ENCODE data around the gene AP3S1.
"Not testable (repeated sequence)": the region's sequence is repeated elsewhere in the genome, so short reads cannot be mapped to it uniquely, and the experiment has no call there.

The AP3S1 gene

DNA sequence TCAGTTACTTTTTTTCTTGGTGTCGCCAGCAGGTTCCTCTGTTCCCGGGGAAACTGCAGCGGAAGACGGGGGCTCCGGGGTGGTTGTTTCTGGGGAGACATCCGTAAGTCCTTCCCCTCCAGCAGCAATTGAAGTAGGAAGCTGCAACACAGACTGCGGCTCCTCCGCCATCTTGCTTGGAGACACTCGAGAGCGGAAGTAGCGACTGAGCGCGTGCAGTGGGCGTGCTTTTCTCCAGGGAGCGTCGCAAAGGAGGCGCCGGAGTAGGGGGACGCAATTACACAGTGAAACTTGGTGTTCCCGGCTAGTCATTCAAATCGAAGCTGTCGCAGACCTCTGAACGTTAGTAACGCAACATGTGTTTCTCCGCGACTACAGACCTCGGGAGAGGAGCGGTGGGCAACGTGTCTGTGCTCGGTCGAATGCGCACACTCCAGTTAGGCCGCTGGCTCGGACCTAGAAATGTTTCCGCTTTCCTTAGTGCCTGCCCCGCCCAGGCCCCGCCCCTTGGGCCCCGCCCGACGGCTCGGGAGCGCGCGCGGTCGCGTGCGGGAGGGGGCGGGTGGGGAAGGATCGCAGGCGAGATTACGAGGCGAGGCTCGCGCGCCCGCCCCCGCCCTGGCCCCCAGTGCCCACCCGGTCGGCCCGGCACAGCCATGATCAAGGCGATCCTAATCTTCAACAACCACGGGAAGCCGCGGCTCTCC, at the start of gene AP3S1, which contains the start of gene ATG12:
AP3S1 (plus strand) TSS at position 554 of the 707 bp plus-strand sequence; CDS start at position 657, 103 bp downstream.
ATG12 (minus strand) TSS at position 184 of the 707 bp plus-strand sequence; CDS start at position 171, 13 bp downstream.
- DNase-seq, result peak; percentile 87

DNA sequence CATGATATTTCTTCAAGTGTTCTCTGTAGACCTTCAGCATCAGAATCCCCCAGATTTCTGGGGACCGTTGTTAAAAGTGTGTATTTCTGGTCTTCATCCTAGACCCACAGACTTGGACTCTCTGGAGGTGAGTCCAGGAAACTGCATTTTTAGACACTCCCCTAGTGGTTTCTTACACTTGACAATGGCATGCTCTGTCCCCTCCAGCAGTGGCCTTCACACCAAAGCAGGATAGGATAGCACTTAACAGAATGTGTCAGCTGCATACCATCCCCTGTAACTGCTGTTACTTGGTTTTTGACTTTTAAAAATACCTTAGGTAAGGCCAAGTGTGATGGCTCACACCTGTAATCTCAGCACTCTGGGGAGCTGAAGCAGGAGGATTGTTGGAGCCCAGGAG, 46.0 kb upstream of the AP3S1 start:
- no peak for DNase-seq

DNA sequence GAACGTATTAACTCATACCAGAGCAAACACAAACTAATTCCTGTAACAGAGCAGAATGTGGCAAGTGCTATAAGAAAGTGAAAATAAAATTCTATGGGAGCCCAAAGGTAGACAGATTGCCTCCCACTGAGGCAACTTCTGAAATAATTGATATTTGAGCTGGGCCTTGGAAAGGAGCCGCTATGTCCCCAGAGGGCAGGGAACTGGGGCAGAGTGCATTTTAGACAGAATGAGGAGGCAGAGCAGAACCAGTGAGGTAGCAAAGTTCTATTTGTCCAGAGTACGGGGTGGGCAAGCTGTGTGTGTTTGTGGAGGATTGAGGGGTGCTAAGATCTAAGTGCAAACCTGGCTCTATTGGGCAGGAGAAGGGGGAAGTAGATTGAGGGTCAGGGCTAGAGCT, 45.1 kb upstream of the AP3S1 start:
- no peak for DNase-seq

DNA sequence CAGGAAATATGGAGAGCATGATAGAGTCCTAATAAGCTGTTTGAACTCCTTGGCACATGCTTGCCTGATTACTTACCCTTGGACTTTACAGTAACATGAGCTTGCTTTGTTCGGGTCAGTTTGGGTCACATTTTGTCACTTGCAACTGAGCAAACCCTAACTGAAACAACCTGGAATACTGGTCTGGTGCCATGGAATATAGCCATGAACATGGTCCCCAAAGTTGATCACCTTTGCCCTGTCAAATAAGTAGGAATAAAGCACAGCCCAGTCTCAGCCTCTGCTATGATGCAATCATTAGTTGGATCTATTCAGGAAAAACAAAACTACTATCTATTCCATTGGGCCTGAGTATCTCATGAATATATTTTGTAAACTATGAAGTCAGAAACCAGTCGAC, 43.5 kb upstream of the AP3S1 start:
- no peak for DNase-seq

DNA sequence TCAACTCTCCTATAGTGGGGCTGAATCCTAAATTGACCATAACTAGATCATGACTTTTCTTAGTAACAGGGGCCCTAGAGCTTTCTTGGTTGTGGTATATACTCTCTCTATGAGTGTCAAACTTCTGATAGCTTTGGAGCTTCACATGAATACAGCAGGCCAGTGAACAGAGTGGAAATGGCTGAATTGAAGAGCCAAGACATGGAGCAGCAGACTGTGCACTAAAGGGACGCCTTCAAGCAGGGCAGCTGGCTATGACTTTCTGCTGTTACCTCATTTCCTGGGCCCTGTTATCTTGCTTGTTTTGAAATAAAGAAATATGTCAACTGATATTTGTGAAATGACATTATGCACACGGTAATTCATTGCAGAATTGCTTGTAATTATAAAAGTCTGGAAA, 41.6 kb upstream of the AP3S1 start:
- DNase-seq, result no peak

DNA sequence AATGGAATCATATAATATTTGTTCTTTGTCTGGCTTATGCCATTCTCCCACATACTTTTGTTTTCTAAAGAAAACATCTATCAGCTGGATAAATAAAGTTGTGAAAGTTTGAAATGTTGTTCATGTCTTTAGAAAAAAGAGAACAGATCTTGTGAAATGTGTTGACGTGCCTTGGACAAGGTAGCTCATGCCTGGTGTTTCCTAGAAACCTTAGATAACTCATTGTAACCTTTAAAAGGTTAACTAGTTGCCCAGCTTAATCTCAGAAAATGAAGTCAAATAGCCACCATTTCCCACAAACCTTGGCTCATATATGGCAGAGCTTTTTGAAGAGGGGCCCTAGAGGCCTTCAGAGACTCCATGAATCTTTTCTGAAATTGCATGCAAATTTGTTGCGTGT, 40.6 kb upstream of the AP3S1 start:
- no peak for DNase-seq

DNA sequence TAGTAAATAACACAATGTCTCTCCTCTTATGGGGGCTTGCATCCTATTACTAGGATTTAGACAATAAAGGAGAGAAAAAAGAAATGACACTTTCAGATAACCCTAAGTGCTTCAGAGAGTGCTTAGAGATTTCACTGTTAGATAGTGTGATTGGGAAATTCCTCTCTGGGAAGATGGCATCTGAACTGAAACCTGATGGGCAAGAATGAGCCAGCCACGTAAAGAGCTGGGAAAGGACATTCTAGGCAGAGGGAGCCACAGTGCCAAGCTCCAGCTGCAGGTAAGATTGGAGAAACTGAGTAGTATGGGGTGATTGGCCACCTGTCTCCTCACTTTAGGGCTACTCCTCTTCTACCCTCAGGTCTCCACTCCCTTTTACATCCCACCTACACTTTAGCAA, 39.8 kb upstream of the AP3S1 start:
- DNase-seq, result no peak

DNA sequence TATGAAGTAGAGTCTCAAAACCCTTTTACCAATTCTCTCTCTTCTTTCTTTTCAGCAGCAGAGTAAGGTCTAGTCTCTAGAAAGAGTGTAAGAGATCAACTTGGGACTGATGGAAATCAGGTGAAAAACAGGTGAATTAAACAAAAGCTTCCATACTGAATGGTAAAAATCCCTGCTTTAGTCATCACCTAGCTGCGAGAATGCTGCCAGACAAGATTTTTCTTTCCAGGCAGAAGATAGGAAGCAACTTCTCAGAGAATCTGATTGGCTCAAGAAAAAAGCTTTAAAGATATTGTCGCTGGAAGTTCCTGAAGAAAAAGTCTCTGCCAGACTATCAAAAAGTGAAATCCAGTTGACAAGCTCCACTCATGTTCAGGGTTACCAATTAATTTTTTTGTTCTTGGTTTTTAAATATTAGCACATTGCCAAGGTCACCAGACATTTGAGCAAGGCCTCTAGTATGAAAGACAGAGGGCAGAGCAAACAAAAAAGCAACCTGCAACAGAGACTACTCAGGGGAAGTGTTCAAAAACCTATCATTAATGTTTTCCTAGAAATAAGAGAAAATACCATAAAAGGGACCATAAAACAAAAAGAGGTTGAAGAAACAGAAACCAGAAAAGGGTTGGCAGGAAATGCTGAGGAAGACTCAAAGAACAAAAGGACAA, 34.6 kb upstream of the AP3S1 start:
- no peak for DNase-seq

DNA sequence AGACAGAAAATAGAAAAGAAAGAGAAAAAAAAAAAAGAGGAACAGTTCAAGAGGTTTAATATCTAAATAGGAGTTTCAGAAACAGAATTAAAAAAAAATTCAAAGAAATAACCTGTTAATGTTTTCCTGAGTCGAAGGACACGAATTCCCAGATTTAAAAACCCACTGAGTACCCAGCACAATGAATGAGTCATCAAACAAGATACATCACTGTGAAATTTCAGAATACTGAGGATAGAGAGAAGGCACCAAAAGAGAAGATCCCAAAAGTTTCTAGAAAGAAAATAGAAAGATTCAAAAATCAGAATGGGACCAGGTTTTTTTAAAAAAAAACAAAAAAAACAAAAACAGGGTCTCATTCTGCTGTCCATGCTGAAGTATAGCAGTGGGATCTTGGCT, 34.1 kb upstream of the AP3S1 start:
- no peak for DNase-seq

DNA sequence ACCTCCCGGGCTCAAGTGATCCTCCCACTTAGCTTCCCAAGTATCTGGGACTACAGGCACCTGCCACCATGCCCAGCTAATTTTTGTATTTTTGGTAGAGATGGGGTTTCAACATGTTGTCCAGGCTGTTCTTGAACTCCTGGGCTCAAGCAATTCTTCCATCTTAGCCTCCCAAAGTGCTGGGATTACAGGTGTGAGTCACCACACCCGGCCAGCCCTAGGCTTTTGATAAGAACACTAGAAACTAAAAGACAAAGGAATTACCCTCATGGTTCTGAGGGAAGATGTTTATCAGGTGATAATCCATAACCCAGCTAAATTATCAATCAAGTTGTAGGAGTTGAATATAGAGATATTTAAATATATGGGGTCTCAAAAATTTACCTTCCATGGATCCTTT, 33.7 kb upstream of the AP3S1 start:
- not testable (repeated sequence) for DNase-seq

DNA sequence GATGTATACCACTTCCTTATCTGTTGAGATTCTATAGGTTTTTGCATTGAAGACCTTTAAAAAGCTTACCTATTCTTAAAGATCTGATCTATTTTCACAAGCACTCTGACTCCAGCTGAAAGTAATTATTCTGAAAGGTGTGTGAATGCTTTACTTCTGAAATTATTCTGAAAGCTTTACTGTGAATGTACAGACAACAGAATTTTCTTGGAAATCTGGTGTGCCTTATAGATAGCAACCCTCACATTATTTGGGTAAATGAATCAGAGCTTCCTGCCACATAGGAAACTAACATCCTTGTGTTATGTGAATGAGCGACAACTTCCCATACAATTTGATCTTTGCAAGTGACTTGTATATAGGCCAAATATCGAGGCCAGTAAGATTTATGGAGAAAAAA, 31.8 kb upstream of the AP3S1 start:
- DNase-seq, result no peak

DNA sequence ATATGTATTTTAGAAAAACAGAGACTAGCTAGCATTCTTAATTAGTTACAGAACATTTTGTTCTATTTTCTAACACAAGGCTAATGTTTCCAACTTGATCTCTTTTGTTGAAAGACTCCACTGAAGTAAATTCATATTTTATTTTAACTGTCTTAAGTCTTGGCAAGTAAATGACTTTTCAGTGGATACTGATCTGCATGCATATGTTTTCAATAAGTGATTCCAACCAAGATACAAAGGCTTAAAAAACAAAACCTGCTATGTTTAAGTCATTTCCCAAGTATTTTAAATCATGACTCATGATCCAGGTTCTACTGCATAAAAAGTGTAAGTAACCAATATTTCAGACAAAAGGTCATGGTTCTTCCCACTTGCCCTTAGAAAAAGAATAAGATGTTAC, 31.0 kb upstream of the AP3S1 start:
- DNase-seq, result no peak

DNA sequence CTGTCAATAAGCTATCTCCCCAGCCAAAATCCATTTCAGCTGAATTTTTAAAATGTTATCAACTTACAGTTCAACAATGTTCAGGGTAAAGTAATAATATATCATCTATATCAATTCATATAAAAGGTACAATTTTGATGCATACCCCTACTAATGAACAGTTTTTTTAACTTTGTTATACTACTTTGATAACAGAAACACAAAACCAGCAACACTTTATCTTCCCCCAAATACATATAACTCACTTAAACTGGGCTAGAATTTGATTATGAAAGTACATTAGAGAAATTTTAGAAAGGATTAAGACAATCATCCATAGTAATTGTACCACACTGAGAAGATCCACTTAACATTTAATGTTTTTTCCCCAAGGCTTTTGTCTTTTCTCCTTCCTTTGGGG, 30.3 kb upstream of the AP3S1 start:
- DNase-seq, result no peak

DNA sequence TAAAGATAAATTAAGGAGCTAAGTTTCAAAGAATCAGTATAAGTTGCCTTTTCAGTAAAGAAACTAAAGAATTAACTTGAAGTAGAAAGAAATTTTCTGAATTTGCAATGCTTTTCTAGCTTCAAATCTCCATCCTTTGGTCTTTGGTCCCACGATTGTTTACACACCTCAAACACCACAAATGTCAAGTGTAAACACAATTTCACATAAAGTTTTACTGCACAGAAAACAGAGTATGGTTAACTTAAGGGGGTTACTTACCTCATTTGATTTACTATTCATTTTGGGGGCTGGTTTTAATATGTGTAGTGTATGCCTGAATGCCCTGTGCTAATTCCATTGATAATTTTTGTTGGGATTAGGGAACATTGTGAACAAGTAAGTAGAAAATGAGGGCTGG, 29.4 kb upstream of the AP3S1 start:
- no peak for DNase-seq

DNA sequence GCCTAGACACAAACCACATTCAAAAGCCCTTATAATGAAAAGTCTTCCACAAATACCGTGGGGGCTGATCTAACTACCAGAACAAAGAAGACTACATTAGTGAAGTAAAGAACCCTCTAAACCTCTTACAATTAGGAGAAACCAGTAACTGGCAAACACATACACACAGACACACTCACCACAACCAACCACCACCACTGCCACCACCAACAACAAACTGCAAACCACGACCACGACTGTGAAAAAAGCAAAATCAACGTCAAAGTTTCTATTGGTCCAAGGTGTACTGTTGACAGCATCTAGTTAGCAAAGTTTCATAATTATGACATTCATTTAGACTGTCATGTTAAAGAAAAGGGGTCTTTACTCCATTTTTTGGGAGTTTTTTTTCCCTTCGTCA, 28.0 kb upstream of the AP3S1 start:
- DNase-seq, result no peak

DNA sequence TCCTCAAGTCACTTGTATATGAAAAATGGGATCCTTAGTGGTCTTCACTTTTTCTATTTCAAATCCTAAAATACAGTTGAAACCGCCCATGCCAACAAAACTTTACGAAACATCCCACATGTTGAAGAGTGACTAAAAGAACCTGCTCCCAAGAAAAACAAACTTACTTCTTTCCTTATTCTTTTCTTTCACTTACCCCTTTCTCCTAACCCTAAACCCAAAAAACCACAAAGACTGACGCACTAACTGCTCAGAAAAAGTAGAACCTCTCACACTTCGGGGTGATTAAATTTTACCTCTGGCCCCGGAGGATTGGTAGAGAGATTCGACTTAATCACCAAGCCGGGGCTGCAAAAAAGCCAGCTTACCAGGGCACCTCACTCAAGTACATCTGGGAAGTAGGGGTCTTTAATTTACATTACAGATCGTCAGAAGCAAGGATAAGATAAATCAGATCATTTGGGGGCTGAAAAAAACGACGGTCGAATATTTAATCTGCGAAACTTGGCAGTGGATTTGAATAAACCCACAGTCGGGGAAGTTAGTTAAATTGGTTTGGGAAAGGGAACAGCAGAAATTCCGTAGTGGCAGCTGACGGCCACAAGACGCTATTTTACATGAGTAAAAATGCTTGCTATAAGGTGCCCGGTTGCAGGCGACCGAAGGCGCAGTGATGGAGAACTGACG, 26.6 kb upstream of the AP3S1 start:
- DNase-seq, result no peak

DNA sequence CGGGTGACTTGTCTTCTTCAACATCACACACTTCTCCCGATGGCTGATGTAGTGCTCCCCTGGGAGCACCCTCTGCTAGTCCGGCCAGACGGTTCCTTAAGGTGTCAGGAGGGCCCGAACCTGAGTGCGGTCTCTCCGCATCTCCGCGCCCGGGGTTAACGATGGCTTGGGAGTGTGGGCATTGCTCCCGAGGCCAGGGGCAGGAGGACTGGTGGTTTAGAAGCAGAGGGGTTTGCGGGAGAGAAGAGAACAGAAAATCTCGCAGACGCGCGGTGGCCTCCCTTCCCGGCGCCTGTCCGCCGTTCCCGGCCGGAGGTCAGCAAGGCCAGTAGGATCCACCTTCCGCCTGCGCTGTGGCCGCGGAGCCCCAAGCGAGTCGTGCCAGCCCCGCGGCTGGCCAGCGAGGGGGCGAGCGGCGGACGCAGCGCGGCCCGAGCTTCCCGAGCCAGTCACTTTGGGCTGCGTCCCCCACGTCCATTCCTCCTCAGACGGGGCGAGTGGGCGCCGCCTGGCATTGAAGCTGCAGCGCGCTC, 26.0 kb upstream of the AP3S1 start:
- no peak for DNase-seq

DNA sequence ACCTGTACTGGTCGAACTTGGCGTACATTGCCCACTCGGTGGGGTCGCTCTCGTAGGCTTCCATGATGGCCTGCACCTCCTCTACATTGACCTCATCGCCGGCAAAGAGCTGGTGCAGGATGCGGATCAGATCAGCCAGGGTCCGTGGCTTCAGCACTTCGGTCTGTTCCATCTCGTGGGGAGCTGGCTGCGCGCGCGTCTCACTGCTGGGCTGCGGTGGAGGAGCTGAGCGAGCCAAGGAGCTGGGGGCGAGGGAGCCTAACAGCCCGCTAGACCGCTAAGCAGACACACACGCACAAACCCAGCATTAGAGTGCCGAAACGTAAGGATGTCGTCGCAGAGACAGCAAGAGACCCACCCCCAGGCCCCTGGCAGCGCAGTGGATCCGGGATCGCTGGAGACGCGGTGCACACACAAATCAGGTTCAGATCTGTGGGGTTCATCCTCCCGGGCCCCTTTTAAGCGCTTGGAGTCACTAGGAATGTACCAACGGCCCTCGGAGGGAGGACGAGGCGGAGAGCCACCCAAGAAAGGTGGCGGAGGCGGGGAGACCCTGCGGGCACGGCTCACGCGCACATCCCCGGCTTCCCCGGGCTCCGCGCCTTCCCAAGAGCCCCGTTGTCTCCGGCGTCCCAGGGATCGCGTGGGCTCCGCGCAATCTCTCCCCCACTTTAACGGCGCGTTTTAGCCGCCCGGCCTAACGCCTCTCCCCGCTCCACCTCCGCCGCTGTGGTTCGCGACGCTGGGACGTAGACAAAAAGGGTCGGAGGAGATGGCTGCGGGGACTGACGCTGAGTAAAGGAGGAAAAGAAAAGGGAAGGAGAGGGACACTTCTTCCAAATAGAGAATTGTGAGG, 25.3 kb upstream of the AP3S1 start, which contains the start of gene CDO1:
CDO1 (minus strand) TSS at position 434 of the 856 bp plus-strand sequence; CDS start at position 172, 262 bp downstream.
- peak; percentile 44 for DNase-seq

DNA sequence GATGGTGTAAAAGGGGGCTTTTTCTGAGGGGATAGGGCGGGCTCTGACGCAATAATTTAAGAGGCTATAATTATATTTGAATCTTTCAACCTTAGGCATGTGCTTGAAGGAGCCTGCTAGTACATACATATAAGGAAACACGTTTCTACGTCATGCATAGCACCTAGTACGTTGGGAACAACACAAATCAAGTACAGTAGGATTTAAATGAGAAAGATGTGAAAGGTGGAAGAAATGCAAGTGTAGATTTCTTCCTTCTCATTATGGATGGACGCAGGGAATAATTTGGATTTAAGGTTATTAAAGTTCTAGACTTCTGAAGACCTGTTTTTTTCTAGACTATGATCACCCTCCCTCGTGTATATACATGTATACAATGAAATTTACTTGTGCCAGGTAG, 24.3 kb upstream of the AP3S1 start:
- no peak for DNase-seq

DNA sequence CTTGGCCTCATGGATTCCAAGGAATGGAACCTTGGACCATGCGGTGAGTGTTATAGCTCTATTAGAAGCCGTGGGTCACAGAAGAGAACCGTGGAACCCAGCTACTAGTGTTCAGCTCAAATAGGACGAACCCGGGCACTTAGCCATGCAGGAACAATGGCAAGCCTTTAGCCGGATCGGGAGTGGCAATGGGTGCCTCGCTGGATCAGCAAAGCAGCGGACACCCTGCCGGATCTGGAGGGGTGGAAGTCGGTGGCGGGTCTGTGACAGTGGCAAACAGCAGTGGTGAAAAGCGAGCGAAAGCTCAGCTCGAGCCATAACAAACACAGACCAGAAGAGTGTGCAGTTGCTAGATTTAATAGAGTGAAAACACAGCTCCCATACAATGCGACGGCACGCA, 22.9 kb upstream of the AP3S1 start:
- DNase-seq, result no peak

DNA sequence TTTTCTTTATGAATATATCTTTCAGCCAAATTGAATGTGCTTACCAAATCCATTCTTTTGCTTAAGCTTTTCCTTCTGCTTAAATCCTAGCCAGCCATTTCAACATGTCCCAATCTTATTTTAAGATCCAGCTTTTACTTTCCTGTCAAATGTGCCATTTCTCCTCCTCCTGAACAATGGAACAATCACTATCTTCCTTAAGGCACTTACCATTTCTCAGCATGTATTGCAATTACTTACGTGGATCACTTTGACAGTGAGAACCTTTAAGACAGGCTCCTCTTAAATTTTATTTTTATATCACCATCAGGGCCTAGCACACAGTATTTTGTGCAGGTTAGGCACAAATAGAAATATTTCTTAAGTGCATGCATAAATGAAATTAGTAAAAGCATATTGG, 20.9 kb upstream of the AP3S1 start:
- no peak for DNase-seq

DNA sequence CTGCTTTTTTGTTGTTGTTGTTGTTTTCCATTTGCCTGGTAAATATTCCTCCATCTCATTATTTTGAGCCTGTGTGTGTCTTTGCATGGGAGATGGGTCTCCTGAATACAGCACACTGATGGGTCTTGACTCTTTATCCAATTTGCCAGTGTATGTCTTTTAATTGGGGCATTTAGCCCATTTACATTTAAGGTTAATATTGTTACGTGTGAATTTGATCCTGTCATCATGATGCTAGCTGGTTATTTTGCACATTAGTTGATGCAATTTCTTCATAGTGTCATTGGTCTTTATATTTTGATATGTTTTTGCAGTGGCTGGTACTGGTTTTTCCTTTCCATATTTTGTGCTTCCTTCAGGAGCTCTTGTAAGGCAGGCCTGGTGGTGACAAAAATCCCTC, 16.8 kb upstream of the AP3S1 start:
- DNase-seq, result not testable (repeated sequence)

DNA sequence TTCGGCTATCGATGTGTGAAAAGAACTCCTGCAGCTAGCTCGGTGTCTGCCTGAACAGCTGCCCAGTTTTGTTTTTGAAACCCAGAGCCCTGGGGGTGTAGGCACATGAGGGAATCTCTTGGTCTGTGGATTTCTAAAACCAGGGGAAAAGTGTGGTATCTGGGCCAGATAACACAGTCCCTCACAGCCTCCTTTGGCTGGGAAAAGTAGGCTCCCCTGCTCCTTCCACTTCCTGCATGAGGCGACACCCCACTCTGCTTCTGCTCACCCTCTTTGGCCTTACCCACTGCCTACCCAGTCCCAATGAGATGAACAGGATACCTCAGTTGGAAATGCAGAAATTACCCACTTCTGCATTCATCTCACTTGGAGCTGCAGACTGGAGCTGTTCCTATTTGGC, 15.8 kb upstream of the AP3S1 start:
- no peak for DNase-seq

Data from T1000 (cell line).